Stimulated activated CD4-positive, alpha-beta T cell treated with anti-CD3 and anti-CD28 coated beads, Interleukin-1b, Interleukin-23, amount 100 ng/mL, for 1 hour (primary cell): ENCODE data around the gene KASH5.

Experiments
- DNase-seq, 2 donors: peaks; one replicate each; pipeline ENCODE4 v3.0.0-alpha.2; 2020; ENCODE audit warnings: low read depth in 2 of 2

The KASH5 gene

GRCh38 chr19:49395581-49396407 lies 7.7 kb downstream of the KASH5 start:
- DNase-seq = no peak

- DNase-seq = no peak
These were observed 8.9 kb downstream of the KASH5 start for GRCh38 chr19:49396738-49397505.

- no peak for DNase-seq
These were observed 10.1 kb downstream of the KASH5 start for GRCh38 chr19:49398001-49398615.

GRCh38 chr19:49398931-49399330 lies 10.9 kb downstream of the KASH5 start:
- no peak for DNase-seq

- DNase-seq = no peak
These were observed 12.0 kb downstream of the KASH5 start for GRCh38 chr19:49400029-49400428.

- no peak for DNase-seq
These were observed 15.5 kb downstream of the KASH5 start for GRCh38 chr19:49403404-49404187.

GRCh38 chr19:49407079-49407478 lies 19.0 kb downstream of the KASH5 start:
- no peak for DNase-seq

- no peak for DNase-seq
These were observed 19.5 kb downstream of the KASH5 start for GRCh38 chr19:49407482-49408015.

- DNase-seq = no peak
These were observed 20.9 kb downstream of the KASH5 start for GRCh38 chr19:49408816-49409440.

- DNase-seq = no peak
These were observed 21.5 kb downstream of the KASH5 start for GRCh38 chr19:49409441-49410029.

- no peak for DNase-seq
These were observed 23.8 kb downstream of the KASH5 start for GRCh38 chr19:49411681-49412326.

- no peak for DNase-seq
These were observed 25.3 kb downstream of the KASH5 start for GRCh38 chr19:49413348-49413747.

GRCh38 chr19:49414256-49414655 lies 26.2 kb downstream of the KASH5 start:
- DNase-seq = no peak

- no peak for DNase-seq
These were observed 27.2 kb downstream of the KASH5 start for GRCh38 chr19:49415102-49415809.

- DNase-seq = no peak
These were observed 27.8 kb downstream of the KASH5 start for GRCh38 chr19:49415810-49416200.

GRCh38 chr19:49417088-49417487 lies 29.0 kb downstream of the KASH5 start:
- no peak for DNase-seq

- DNase-seq = no peak
These were observed 30.5 kb downstream of the KASH5 start for GRCh38 chr19:49418511-49418910.

GRCh38 chr19:49419173-49419572 lies 31.1 kb downstream of the KASH5 start:
- DNase-seq = no peak

- no peak for DNase-seq
These were observed 32.2 kb downstream of the KASH5 start for GRCh38 chr19:49420227-49420626.
